KMS-11 (cell line): Measurements from ENCODE around the gene BCAT1.

Experiments used
- H2AFZ ChIP-seq: fragments of 200-600 bp; sonication (generic); 2 replicates; pipeline ENCODE4 v1.6.1; 2016; ENCODE audit warnings: antibody characterized with exemption, mixed run types, low read depth
- H3K27ac ChIP-seq: fragments of 200-600 bp; sonication (generic); 2 replicates; pipeline ENCODE4 v1.6.1; 2016; ENCODE audit warnings: mild to moderate bottlenecking, mixed run types
- H3K27me3 ChIP-seq: fragments of 200-600 bp; sonication (generic); 2 replicates; pipeline ENCODE4 v1.6.1; 2017; ENCODE audit warnings: mild to moderate bottlenecking, low read depth, mixed run types, moderate library complexity; ENCODE audit not compliant: insufficient read depth
- H3K36me3 ChIP-seq: fragments of 200-600 bp; sonication (generic); 2 replicates; pipeline ENCODE4 v1.6.1; 2017; ENCODE audit warnings: mild to moderate bottlenecking, mixed run types; ENCODE audit not compliant: insufficient read depth
- H3K4me1 ChIP-seq: fragments of 200-600 bp; sonication (generic); 2 replicates; pipeline ENCODE4 v1.6.1; 2016; ENCODE audit warnings: mild to moderate bottlenecking, low read depth, mixed run types; ENCODE audit not compliant: poor library complexity, severe bottlenecking
- H3K4me2 ChIP-seq: fragments of 200-600 bp; sonication (generic); 2 replicates; pipeline ENCODE4 v1.7.0; 2016; ENCODE audit warnings: mild to moderate bottlenecking, mixed run types
- H3K4me3 ChIP-seq: fragments of 200-600 bp; sonication (generic); IDR thresholded peaks from 2 replicates; pipeline ENCODE4 v1.6.1; 2017; ENCODE audit warnings: low read depth, low read length, mixed read lengths; ENCODE audit not compliant: insufficient read depth
- H3K79me2 ChIP-seq: fragments of 200-600 bp; sonication (generic); 2 replicates; pipeline ENCODE4 v1.6.1; 2016; ENCODE audit warnings: low read depth, mixed run types; ENCODE audit not compliant: insufficient read depth
- H3K9ac ChIP-seq: fragments of 200-600 bp; sonication (generic); 2 replicates; pipeline ENCODE4 v1.6.1; 2016; ENCODE audit warnings: mild to moderate bottlenecking, mixed run types
- H4K20me1 ChIP-seq: fragments of 200-600 bp; sonication (generic); 2 replicates; pipeline ENCODE4 v1.6.1; 2016; ENCODE audit warnings: mild to moderate bottlenecking, mixed run types; ENCODE audit not compliant: insufficient read depth
- TF ChIP-seq, protein P1 (sequence below): fragments of 200-600 bp; sonication (generic); conservative IDR thresholded peaks from 2 replicates; pipeline ENCODE4 v1.6.1; 2017; ENCODE audit warnings: low read depth, mild to moderate bottlenecking, antibody characterized with exemption, low read length, moderate library complexity, mixed read lengths

BCAT1 gene

DNA sequence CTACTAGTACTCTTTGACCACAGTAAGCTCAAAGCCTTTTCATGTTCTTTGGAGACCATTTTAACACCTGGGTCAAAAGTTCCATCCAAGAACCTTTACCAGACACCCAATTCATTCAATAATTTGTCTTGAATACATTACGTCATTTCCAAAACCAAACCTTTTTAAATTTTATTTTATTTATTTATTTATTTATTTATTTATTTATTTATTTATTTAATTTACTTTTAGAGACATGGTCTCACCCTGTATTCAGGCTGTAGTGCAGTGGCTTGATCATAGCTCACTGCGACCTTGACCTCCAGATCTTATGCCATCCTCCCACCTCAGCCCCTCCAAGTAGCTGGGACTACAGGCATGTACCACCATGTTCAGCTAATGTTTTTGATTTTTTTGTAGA lies 113.5 kb downstream of the BCAT1 start:
- Histone ChIP-seq H3K4me1 (peaks cover 40% of the 10 kb centered on the region), H4K20me1 (no peaks in the 10 kb centered on the region), H3K27me3 (no peaks in the 10 kb centered on the region), H2AFZ (no peak overlapping the region), H3K36me3 (no peaks in the 10 kb centered on the region), H3K79me2 (no peaks in the 10 kb centered on the region), H3K27ac (no peak overlapping the region), H3K9ac (no peak overlapping the region), H3K4me3 (no peak overlapping the region), H3K4me2 (no peak overlapping the region)
- TF ChIP-seq, protein P1, sequence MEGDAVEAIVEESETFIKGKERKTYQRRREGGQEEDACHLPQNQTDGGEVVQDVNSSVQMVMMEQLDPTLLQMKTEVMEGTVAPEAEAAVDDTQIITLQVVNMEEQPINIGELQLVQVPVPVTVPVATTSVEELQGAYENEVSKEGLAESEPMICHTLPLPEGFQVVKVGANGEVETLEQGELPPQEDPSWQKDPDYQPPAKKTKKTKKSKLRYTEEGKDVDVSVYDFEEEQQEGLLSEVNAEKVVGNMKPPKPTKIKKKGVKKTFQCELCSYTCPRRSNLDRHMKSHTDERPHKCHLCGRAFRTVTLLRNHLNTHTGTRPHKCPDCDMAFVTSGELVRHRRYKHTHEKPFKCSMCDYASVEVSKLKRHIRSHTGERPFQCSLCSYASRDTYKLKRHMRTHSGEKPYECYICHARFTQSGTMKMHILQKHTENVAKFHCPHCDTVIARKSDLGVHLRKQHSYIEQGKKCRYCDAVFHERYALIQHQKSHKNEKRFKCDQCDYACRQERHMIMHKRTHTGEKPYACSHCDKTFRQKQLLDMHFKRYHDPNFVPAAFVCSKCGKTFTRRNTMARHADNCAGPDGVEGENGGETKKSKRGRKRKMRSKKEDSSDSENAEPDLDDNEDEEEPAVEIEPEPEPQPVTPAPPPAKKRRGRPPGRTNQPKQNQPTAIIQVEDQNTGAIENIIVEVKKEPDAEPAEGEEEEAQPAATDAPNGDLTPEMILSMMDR: no peak

DNA sequence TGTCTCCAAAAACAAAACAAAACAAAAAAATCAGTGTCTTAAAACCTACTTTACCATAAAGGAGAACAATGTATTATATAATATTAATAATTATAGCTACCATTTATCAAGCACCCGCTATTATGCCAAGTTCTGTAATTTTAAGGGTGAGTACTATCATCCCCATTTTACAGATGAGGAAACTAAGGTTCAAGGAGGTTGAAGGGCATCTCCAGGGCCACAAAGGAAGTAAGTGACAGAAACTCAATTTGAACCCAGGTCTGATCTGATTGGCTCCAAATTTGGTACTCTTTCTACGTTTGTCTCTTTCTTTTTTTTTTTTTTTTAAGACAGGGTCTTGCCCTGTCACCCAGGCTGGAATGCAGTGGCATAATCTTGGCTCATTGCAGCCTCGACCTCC lies 115.4 kb downstream of the BCAT1 start:
- Histone ChIP-seq H2AFZ (no peak overlapping the region), H3K4me2 (no peak overlapping the region), H3K9ac (no peak overlapping the region), H3K4me3 (no peak overlapping the region), H3K27ac (no peak overlapping the region), H3K36me3 (no peaks in the 10 kb centered on the region), H3K79me2 (no peaks in the 10 kb centered on the region), H3K4me1 (peaks cover 21% of the 10 kb centered on the region), H4K20me1 (no peaks in the 10 kb centered on the region), H3K27me3 (no peaks in the 10 kb centered on the region)
- TF ChIP-seq, protein P1: no peak

DNA sequence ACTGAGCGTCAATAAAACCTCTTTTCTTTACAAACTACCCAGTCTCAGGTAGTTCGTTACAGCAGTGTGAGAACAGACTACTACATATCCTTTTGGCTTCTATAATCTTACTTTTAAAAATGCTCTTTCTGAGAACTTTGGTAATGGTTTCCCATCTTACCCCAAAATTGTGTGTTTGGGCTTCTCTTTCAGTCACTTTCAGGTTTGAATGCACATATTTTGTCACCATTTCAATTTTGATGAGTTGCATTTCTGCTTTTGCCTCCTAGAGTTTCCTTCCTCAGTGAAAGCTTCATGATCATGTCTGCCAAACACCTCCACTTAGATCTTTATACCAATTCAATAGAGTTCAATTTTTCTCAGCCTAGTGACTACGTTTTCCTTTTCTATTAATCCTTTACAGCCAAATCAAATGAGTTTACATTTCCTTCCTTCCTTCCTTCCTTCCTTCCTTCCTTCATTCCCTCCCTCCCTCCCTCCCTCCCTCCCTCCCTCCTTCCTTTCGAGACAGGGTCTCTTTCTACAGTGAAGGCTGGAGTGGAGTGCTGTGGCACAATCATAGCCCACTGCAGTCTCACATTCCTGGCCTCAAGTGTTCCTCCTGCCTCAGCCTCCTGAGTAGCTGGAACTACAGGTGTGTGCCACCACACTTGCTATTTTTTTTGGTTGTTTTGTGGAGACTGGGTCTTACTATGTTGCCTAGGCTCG lies 124.9 kb downstream of the BCAT1 start:
- Histone ChIP-seq H3K4me3 (no peak overlapping the region), H3K79me2 (no peaks in the 10 kb centered on the region), H2AFZ (no peak overlapping the region), H3K4me2 (no peak overlapping the region), H3K27me3 (no peaks in the 10 kb centered on the region), H3K4me1 (peaks cover 27% of the 10 kb centered on the region), H3K36me3 (no peaks in the 10 kb centered on the region), H3K9ac (no peak overlapping the region), H4K20me1 (no peaks in the 10 kb centered on the region), H3K27ac (no peak overlapping the region)
- TF ChIP-seq, protein P1: no peak

DNA sequence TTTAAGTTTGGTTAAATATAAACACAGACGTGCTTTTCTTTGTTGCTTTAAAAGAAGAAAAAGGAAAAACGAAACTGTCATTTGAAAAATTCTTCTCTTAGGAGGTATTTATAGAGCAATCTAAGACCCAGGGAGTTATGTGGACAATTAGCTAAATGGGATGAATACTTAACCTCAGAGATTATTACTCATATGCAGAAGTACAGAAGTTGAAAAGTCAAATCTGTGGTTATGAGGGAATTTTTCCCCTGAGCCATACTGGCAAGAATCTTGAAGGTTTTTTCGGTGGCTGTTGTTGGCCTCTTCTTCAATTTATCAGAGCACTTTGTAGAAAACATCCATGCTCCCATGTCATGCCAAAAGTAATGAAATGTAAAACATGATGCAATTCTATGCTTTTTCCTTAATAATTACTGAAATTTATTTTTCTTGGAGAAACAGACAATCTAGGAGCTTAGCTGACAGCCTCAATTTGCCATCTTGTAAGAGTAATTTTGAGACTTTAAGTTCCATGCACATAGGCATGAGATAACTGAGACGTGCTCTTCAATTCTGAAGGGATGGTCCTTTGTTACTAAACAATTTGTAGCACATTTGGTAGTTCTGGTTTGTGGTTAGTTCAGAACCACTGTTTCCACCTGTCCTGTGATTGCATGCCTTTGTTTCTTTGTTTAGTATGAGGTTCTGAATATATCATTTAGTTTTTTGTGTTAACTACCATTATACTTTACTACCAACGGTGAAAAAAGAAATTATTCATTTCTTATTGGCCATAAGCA lies 126.6 kb downstream of the BCAT1 start:
- no peaks in the 10 kb centered on the region for H3K79me2 ChIP-seq
- H3K4me3 ChIP-seq: no peak overlapping the region
- H3K4me2 ChIP-seq: peak overlapping the region; percentile 24
- H3K36me3 ChIP-seq: no peaks in the 10 kb centered on the region
- TF ChIP-seq, protein P1: no peak
- no peaks in the 10 kb centered on the region for H3K27me3 ChIP-seq
- H2AFZ ChIP-seq: no peak overlapping the region
- peaks cover 27% of the 10 kb centered on the region for H3K4me1 ChIP-seq
- no peak overlapping the region; the same call in 1 of the 2 replicates for H3K27ac ChIP-seq
- H4K20me1 ChIP-seq: no peaks in the 10 kb centered on the region
- H3K9ac ChIP-seq: no peak overlapping the region
